ENCODE data around the gene MARVELD1. TPM values are rescaled to one million over a fixed set of nuclear protein-coding genes. Genes with fewer than 3 reads are reported as not detected.

MARVELD1 gene
- total and polyA plus RNA-seq, 2 experiments from 2014 or later = 29.4 to 64.8 TPM

- Histone ChIP-seq H3K36me3 (ENCODE audit: low read depth) (no peaks in the 10 kb centered on the region; the same call in 1 of the 2 replicates), H3K79me2 (ENCODE audit: insufficient read depth) (no peaks in the 10 kb centered on the region), H3K4me1 (ENCODE audit: insufficient read depth) (no peaks in the 10 kb centered on the region), H3K4me2 (ENCODE audit: unreplicated experiment) (no peak overlapping the region), H3F3A (ENCODE audit: insufficient read depth) (no peaks in the 10 kb centered on the region), H2AFZ (no peak overlapping the region), H3K9me3 (ENCODE audit: low read depth) (no peaks in the 10 kb centered on the region), H3K4me3 (no peak overlapping the region), H3K27ac (no peak overlapping the region), H3K9ac (no peak overlapping the region), H3K27me3 (replicated peaks; ENCODE audit: insufficient read depth) (no peaks in the 10 kb centered on the region), H3K9me2 (ENCODE audit: insufficient read depth) (no peaks in the 10 kb centered on the region), H4K20me1 (ENCODE audit: insufficient read depth) (no peaks in the 10 kb centered on the region)
- TF ChIP-seq EZH2 (IDR thresholded peaks at IDR 0.05; ENCODE audit: insufficient read depth, poor library complexity, severe bottlenecking) (no peak), EZH2phosphoT487 (IDR thresholded peaks at IDR 0.05; ENCODE audit: insufficient read depth, low read depth) (no peak)
- 69% methylated on average over 5 of the region's 5 CpGs for WGBS, 2 experiments (ENCODE audit: low coverage in 1 of 2, low lambda C conversion rate in 2 of 2, missing lambda C conversion rate in 2 of 2)
- no peak for DNase-seq
- in situ Hi-C loops (cut with MboI) = no loop called here
Observed at GRCh38 chr10:97762816-97763215, 49.3 kb downstream of the MARVELD1 start.

DNA sequence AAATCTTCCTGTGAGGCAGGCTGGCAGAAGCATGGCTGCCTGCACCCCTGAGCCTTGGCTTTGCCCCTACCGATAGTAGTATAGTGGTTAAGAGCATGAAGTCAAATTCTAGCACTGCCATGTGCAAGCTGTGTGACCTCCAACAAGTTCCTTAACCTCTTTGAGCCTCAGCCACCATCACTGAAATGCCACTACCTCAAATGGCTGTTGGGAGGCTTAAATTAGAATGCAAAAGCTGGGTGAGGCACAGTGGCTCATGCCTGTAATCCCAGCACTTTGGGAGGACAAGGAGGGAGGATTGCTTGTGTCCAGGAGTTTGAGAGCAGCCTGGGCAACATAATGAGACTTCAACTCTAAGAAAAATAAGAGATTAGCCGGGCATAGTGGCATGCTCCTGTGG is 49.9 kb downstream of the MARVELD1 start:
- Histone ChIP-seq H3K79me2 (ENCODE audit: insufficient read depth) (no peaks in the 10 kb centered on the region), H3K4me2 (ENCODE audit: unreplicated experiment) (no peak overlapping the region), H2AFZ (no peak overlapping the region), H3K9me2 (ENCODE audit: insufficient read depth) (no peaks in the 10 kb centered on the region), H3K27ac (no peak overlapping the region), H3F3A (ENCODE audit: insufficient read depth) (no peaks in the 10 kb centered on the region), H3K36me3 (ENCODE audit: low read depth) (no peaks in the 10 kb centered on the region; the same call in 1 of the 2 replicates), H4K20me1 (ENCODE audit: insufficient read depth) (no peaks in the 10 kb centered on the region), H3K27me3 (replicated peaks; ENCODE audit: insufficient read depth) (no peaks in the 10 kb centered on the region), H3K4me1 (ENCODE audit: insufficient read depth) (no peaks in the 10 kb centered on the region), H3K9ac (no peak overlapping the region), H3K9me3 (ENCODE audit: low read depth) (no peaks in the 10 kb centered on the region), H3K4me3 (no peak overlapping the region)
- in situ Hi-C loops (cut with MboI) = no loop called here
- no peak for TF ChIP-seq EZH2phosphoT487 (IDR thresholded peaks at IDR 0.05; ENCODE audit: insufficient read depth, low read depth)
- TF ChIP-seq EZH2 (IDR thresholded peaks at IDR 0.05; ENCODE audit: insufficient read depth, poor library complexity, severe bottlenecking) = no peak
- no peak for DNase-seq
- WGBS, 2 experiments (ENCODE audit: low coverage in 1 of 2, low lambda C conversion rate in 2 of 2, missing lambda C conversion rate in 2 of 2) = 86 to 91% methylated on average over 2 of the region's 2 CpGs

DNA sequence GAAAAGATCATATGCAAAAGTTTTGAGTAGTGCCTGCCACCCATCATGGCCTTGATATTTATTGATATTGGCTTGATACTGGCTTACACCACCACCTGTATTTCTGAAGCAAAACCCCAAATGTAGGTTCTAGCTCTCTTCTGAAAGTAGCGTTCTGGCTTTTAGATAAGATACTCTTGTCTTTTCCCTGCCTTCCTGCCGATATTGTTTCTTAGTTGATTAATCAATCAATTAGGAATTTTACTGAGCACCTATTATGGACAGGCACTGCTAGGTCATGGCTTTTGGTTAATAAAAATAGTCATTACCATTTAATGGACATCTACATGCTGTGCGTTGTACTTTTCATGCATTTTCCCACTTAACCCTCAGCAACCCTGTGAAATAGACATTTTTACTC is 50.4 kb downstream of the MARVELD1 start:
- H3K4me2 ChIP-seq (ENCODE audit: unreplicated experiment) = no peak overlapping the region
- H2AFZ ChIP-seq = no peak overlapping the region
- H3F3A ChIP-seq (ENCODE audit: insufficient read depth) = no peaks in the 10 kb centered on the region
- H3K9me3 ChIP-seq (ENCODE audit: low read depth) = no peaks in the 10 kb centered on the region
- no peak for TF ChIP-seq EZH2 (IDR thresholded peaks at IDR 0.05; ENCODE audit: insufficient read depth, poor library complexity, severe bottlenecking)
- no peak for TF ChIP-seq EZH2phosphoT487 (IDR thresholded peaks at IDR 0.05; ENCODE audit: insufficient read depth, low read depth)
- H3K4me3 ChIP-seq = no peak overlapping the region
- in situ Hi-C loops (cut with MboI) = no loop called here
- no peak overlapping the region for H3K9ac ChIP-seq
- H3K27ac ChIP-seq = no peak overlapping the region
- H3K79me2 ChIP-seq (ENCODE audit: insufficient read depth) = no peaks in the 10 kb centered on the region
- no peaks in the 10 kb centered on the region for H3K4me1 ChIP-seq (ENCODE audit: insufficient read depth)
- no peaks in the 10 kb centered on the region for H3K27me3 ChIP-seq (replicated peaks; ENCODE audit: insufficient read depth)
- 94 to 100% methylated on average over 3 of the region's 3 CpGs for WGBS, 2 experiments (ENCODE audit: low coverage in 1 of 2, low lambda C conversion rate in 2 of 2, missing lambda C conversion rate in 2 of 2)
- H3K36me3 ChIP-seq (ENCODE audit: low read depth) = no peaks in the 10 kb centered on the region; the same call in 1 of the 2 replicates
- H4K20me1 ChIP-seq (ENCODE audit: insufficient read depth) = no peaks in the 10 kb centered on the region
- no peaks in the 10 kb centered on the region for H3K9me2 ChIP-seq (ENCODE audit: insufficient read depth)
- DNase-seq = no peak

- WGBS, 2 experiments (ENCODE audit: low coverage in 1 of 2, low lambda C conversion rate in 2 of 2, missing lambda C conversion rate in 2 of 2) = 73 to 74% methylated on average over 7 of the region's 7 CpGs
- Histone ChIP-seq H3K27ac (no peak overlapping the region), H3F3A (ENCODE audit: insufficient read depth) (no peaks in the 10 kb centered on the region), H4K20me1 (ENCODE audit: insufficient read depth) (no peaks in the 10 kb centered on the region), H3K36me3 (ENCODE audit: low read depth) (no peaks in the 10 kb centered on the region; the same call in 1 of the 2 replicates), H3K4me1 (ENCODE audit: insufficient read depth) (no peaks in the 10 kb centered on the region), H2AFZ (no peak overlapping the region), H3K9ac (no peak overlapping the region), H3K4me2 (ENCODE audit: unreplicated experiment) (no peak overlapping the region), H3K79me2 (ENCODE audit: insufficient read depth) (no peaks in the 10 kb centered on the region), H3K27me3 (replicated peaks; ENCODE audit: insufficient read depth) (no peaks in the 10 kb centered on the region), H3K4me3 (no peak overlapping the region), H3K9me2 (ENCODE audit: insufficient read depth) (no peaks in the 10 kb centered on the region), H3K9me3 (ENCODE audit: low read depth) (no peaks in the 10 kb centered on the region)
- in situ Hi-C loops (cut with MboI) = no loop called here
- TF ChIP-seq EZH2 (IDR thresholded peaks at IDR 0.05; ENCODE audit: insufficient read depth, poor library complexity, severe bottlenecking) (no peak), EZH2phosphoT487 (IDR thresholded peaks at IDR 0.05; ENCODE audit: insufficient read depth, low read depth) (no peak)
- no peak for DNase-seq
Observed at GRCh38 chr10:97764519-97764931, 51.0 kb downstream of the MARVELD1 start.

DNA sequence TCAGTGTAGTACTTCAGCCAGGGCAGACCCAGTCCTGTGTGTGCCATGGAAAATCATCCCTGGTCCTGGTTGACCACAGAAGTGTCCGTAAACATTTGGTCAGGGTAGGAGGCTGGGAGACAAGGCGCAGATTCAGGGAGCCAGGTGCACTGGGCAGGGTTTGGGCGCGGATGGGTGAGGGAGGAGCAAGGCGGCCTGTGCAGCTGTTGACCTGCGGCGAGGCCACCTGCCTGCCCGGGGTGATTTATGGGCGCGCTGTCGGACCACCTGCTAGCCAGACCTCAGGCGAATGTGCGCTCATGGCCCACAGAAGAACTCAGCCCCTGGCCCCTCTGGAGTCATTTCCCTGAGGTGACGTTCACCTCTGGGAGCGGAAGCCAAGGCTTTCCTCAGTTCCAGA is 51.7 kb downstream of the MARVELD1 start:
- H3F3A ChIP-seq (ENCODE audit: insufficient read depth) = no peaks in the 10 kb centered on the region
- H3K4me1 ChIP-seq (ENCODE audit: insufficient read depth) = no peaks in the 10 kb centered on the region
- 91 to 94% methylated on average over 15 of the region's 15 CpGs for WGBS, 2 experiments (ENCODE audit: low coverage in 1 of 2, low lambda C conversion rate in 2 of 2, missing lambda C conversion rate in 2 of 2)
- no peak overlapping the region for H3K9ac ChIP-seq
- H3K79me2 ChIP-seq (ENCODE audit: insufficient read depth) = no peaks in the 10 kb centered on the region
- peaks cover 4% of the 10 kb centered on the region; the same call in 1 of the 2 replicates for H3K27me3 ChIP-seq (replicated peaks; ENCODE audit: insufficient read depth)
- no peaks in the 10 kb centered on the region for H4K20me1 ChIP-seq (ENCODE audit: insufficient read depth)
- no peaks in the 10 kb centered on the region; the same call in 1 of the 2 replicates for H3K36me3 ChIP-seq (ENCODE audit: low read depth)
- H3K4me2 ChIP-seq (ENCODE audit: unreplicated experiment) = no peak overlapping the region
- H3K9me2 ChIP-seq (ENCODE audit: insufficient read depth) = no peaks in the 10 kb centered on the region
- no peaks in the 10 kb centered on the region for H3K9me3 ChIP-seq (ENCODE audit: low read depth)
- H3K27ac ChIP-seq = no peak overlapping the region
- no peak for DNase-seq
- TF ChIP-seq EZH2phosphoT487 (IDR thresholded peaks at IDR 0.05; ENCODE audit: insufficient read depth, low read depth) = no peak
- no peak overlapping the region for H2AFZ ChIP-seq
- in situ Hi-C loops (cut with MboI) = no loop called here
- no peak overlapping the region for H3K4me3 ChIP-seq
